Hepatic stellate cell (primary cell): ENCODE measurements around the gene PSMB1.
"Not testable (repeated sequence)": the region's sequence is repeated elsewhere in the genome, so short reads cannot be mapped to it uniquely, and the experiment has no call there.

ENCODE experiments used
- DNase-seq: peaks from one replicate; pipeline ENCODE4 v3.0.0; 2011; ENCODE audit warnings: low spot score

The PSMB1 gene

DNA sequence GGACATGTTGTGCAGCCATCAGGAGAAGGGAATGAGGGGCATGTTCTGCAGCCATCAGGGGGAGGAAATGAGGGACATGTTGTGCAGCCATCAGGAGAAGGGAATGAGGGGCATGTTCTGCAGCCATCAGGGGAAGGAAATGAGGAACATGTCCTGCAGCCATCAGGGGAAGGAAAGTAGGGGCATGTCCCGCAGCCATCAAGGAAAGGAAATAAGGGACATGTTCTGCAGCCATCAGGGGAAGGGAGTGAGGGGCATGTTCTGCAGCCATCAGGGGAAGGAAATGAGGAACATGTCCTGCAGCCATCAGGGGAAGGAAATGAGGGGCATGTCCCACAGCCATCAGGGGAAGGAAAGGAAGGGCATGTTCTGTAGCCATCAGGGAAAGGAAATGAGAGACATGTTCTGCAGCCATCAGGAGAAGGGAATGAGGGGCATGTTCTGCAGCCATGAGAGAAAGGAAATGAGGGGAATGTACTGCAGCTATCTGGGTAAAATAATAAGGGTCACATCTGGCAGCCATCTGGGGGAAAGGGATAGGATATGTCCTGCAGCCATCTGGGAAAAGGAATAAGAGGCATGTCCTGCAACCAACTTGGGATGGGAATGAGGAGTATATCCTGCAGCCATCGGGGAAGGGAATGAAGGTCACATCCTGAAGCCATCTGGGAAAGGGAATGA is 50.2 kb downstream of the PSMB1 start:
- DNase-seq, result not testable (repeated sequence)

DNA sequence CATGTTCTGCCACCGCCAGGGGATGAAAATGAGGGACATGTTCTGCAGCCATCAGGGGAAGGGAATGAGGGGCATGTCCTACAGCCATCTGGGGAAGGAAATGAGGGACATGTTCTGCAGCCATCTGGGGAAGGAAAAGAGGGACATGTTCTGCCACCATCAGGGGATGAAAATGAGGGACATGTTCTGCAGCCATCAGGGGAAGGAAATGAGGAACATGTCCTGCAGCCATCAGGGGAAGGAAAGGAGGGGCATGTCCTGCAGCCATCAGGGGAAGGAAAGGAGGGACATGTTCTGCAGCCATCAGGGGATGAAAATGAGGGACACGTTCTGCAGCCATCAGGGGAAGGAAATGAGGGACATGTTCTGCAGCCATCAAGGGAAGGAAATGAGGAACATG is 50.8 kb downstream of the PSMB1 start:
- not testable (repeated sequence) for DNase-seq

DNA sequence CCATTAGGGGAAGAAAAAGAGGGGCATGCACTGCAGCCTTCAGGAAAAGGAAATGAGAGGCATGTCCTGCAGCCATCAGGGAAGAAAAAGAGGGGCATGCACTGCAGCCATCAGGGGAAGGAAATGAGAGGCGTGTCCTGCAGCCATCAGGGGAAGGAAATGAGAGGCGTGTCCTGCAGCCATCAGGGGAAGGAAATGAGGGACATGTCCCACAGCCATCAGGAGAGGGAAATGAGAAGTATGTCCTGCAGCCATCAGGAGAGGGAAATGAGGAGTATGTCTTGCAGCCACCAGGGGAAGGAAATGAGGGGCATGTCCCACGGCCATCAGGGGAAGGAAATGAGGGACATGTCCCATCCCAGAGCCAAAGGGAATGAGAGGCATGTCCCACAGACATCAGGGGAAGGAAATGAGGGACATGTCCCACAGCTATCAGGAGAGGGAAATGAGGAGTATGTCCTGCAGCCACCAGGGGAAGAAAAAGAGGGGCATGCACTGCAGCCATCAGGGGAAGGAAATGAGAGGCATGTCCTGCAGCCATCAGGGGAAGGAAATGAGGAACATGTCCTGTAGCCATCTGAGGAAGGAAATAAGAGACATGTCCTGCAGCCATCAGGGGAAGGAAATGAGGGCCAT is 52.0 kb downstream of the PSMB1 start:
- no peak for DNase-seq

DNA sequence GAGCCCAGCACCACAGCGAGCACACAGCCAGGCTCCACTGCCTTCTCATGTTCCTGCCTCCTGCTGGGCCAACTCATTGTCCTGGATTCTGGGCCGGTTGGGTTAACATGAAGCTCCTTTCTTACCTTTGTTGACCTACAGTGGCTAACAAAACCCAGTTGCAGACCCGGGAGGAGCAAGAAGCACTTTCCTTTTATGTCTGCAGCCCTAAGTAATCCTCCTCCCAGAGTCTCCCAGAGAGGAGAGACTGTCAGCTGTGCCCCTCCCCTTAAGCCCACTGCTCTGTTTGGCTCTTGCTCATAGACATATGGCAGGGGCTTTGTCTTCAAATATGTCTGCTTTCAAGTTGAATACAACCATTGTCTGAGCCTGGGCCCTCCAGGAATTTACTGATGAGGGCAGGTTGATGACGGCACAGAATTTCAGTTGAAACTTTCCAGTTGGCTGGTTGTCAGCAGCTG is 55.2 kb downstream of the PSMB1 start:
- no peak for DNase-seq

DNA sequence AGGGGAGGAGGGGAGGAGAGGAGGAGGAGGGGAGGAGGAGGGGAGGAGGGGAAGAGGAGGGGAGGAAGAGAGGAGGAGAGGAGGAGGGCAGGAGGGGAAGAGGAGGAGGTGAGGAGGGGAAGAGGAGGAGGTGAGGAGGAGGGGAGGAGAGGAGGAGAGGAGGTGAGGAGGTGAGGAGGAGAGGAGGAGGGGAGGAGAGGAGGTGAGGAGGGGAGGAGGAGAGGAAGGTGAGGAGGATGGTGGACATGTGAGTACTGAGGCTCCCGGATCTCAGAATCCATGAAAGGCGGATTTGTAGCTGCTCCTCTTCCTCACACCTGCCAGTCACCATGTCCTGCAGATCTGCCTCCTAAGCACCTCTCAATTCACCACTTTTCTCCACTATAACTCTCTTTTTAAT is 59.8 kb downstream of the PSMB1 start:
- DNase-seq, result no peak

DNA sequence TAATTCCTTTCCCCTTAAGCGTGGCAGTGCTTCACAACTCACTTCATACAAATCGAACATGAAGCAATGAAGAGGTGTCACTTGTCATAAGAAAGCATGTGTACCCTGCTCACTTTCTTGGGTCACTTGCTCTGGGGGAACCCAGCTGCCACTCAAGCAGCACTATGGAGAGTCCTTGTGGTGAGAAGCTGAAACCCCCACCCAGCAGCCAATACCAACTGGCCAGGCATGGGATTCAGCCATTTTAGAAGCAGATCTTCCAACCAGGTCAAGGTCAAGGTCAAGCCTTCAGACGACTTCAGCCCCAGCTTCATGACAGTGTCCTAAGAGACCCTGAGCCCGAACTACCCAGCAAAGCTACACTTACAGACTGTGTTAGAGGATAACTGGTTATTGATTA is 62.8 kb downstream of the PSMB1 start:
- DNase-seq, result no peak

DNA sequence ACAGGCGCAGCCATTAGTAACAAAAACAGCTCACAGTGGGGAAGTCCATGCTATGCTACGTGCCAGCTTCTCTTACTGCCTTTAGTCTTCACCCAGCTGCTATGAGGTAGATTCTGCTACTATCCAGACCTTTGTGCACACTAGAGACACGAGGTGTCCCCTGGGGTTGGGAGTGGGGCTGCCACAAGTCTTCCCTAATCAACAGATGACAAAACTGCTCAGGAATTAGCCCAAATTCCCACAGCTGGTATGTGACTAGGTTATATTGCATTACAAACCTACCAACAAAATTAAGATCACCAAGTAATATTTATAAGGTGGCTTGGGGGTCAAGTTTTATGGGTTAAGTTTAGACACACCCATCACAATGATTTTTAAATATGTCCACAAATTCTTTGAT is 63.3 kb downstream of the PSMB1 start:
- DNase-seq, result no peak

DNA sequence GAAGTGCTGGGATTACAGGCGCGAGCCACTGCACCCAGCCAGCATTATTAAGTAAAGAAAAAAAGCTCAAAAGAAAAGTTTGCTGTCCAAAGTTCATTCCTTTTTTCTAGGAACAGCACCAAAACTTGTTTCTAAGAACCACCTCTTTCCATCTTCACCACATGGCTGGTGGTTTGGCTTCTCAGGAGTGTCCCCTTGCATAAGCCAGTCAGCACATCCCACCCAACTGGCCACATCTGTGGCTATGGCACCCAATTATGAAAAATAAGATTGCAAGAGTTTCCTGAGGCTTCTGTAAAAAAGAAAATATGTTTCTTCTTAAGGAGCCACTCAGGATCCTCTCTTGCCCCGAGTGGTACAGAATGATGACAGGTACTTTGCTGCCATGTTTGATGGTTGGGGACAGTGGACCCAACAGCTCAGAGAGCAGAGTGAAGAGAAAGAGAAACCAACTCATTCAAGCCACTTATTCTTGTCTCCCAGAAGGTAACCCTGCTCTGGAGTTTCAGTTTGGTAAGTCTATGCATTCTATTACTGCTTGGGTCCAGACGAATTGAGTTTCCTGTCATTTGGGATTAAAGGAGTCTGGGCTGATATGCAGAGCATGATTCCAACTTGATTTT is 65.3 kb downstream of the PSMB1 start:
- no peak for DNase-seq

DNA sequence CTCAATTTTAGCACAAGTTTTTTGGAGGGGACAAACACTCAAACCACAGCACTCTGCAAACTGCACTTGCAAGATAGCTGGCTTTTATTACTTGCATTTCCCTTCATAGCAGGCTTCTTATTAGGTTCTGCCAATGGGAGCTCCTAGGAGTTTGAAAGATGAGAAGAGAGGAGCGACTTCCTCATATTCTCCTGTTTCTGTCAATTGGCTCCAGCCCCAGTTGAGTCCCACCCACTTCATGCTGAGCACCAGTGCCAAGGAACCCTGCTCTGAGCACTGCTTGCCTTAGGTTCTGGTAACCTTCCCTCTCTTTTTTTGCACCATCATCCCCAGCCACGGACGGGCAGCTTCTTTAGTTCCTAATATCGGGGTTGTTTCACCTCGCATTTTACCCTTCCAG is 67.9 kb downstream of the PSMB1 start:
- DNase-seq, result no peak
